Uterus (tissue), 2 donors: ENCODE measurements around the gene TMEM51.

Experiments used
- POLR2A ChIP-seq, 2 donors: fragments of 450-650 bp; IDR thresholded peaks; one replicate each; pipeline ENCODE4 v1.6.1; 2016; ENCODE audit warnings: antibody characterized with exemption in 2 of 2, mild to moderate bottlenecking in 1 of 2, moderate library complexity in 1 of 2
- TF ChIP-seq, protein P1 (sequence below), 4 experiments: fragments of 200-600 bp in 2 of 4; fragments of 450-650 bp in 2 of 4; sonication (generic) in 2 of 4; IDR thresholded peaks; one replicate each; pipeline ENCODE4 v1.5.1; 2016 to 2019; ENCODE audit warnings: antibody characterized with exemption in 4 of 4, mild to moderate bottlenecking in 2 of 4, moderate library complexity in 1 of 4

DNA sequence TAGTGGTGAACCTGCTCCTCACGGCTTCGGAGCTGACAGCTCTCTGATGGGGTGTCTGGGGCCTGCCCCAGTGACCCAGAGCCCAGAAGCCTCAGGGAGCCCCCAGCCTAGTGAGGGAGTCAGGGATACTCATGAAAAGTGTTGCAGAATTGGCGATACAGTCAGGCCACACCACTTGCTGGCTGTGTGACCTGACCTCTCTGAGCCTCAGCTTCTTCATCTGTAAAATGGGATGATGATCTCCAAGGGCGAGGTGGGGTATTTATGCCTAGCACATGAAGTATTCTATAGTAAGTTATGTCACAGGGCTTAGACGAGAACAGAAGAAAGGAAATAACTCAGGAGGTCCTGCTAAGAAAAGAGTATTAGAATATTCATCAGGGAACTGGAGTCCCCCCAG, 1.6 kb downstream of the TMEM51 start:
- TF ChIP-seq, protein P1, sequence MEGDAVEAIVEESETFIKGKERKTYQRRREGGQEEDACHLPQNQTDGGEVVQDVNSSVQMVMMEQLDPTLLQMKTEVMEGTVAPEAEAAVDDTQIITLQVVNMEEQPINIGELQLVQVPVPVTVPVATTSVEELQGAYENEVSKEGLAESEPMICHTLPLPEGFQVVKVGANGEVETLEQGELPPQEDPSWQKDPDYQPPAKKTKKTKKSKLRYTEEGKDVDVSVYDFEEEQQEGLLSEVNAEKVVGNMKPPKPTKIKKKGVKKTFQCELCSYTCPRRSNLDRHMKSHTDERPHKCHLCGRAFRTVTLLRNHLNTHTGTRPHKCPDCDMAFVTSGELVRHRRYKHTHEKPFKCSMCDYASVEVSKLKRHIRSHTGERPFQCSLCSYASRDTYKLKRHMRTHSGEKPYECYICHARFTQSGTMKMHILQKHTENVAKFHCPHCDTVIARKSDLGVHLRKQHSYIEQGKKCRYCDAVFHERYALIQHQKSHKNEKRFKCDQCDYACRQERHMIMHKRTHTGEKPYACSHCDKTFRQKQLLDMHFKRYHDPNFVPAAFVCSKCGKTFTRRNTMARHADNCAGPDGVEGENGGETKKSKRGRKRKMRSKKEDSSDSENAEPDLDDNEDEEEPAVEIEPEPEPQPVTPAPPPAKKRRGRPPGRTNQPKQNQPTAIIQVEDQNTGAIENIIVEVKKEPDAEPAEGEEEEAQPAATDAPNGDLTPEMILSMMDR (IDR thresholded peaks at IDR 0.05), result no peak
- TF ChIP-seq POLR2A (IDR thresholded peaks at IDR 0.05), result no peak
